PC-9 (cell line): ENCODE data around the gene KRT82. TPM values are rescaled to one million over a fixed set of nuclear protein-coding genes. Genes with fewer than 3 reads are reported as not detected.

Experiments
- BruUV-seq: library from RNA; stranded (reverse); fragments of 400-500 nt; replicated peaks from 2 replicates; lab custom pipeline; 2021; lab: Mats Ljungman, UMichigan
- CTCF ChIA-PET: fragments of 300-600 bp; sonication (Branson Sonifier 250); formaldehyde crosslinking; loops from one replicate; lab custom pipeline; 2022; ENCODE audit warnings: antibody characterized with exemption; lab: Charles Lee
- POLR2A ChIA-PET: fragments of 300-600 bp; sonication (Branson Sonifier 250); formaldehyde crosslinking; loops from one replicate; lab custom pipeline; 2022; ENCODE audit warnings: antibody characterized with exemption; ENCODE audit not compliant: unreplicated experiment; lab: Charles Lee
- DNase-seq, 2 experiments: peaks; one replicate each; pipeline versions ENCODE4 v3.0.0 to v3.0.0-alpha.2; 2015 to 2022; ENCODE audit warnings: mixed read lengths in 1 of 2
- H2AFZ ChIP-seq: fragments of 200-600 bp; sonication (generic); 2 replicates; pipeline ENCODE4 v1.8.1; 2017; ENCODE audit warnings: antibody characterized with exemption
- H3F3A ChIP-seq: fragments of 200-600 bp; sonication (generic); 2 replicates; pipeline ENCODE4 v1.8.1; 2017; ENCODE audit warnings: antibody characterized with exemption, mild to moderate bottlenecking, low read depth; ENCODE audit not compliant: insufficient read depth
- H3K27ac ChIP-seq: fragments of 200-600 bp; sonication (generic); 2 replicates; pipeline ENCODE4 v1.6.1; 2016; ENCODE audit warnings: mixed run types
- H3K27me3 ChIP-seq: fragments of 200-600 bp; sonication (generic); 2 replicates; pipeline ENCODE4 v1.6.1; 2016; ENCODE audit warnings: low read depth, mixed run types; ENCODE audit not compliant: insufficient read depth
- H3K36me3 ChIP-seq: fragments of 200-600 bp; sonication (generic); 2 replicates; pipeline ENCODE4 v1.6.1; 2016; ENCODE audit warnings: low read depth, mixed run types
- H3K4me1 ChIP-seq: fragments of 200-600 bp; sonication (generic); replicated peaks from 2 replicates; pipeline ENCODE4 v1.6.1; 2016; ENCODE audit warnings: mixed run types; ENCODE audit not compliant: insufficient read depth
- H3K4me2 ChIP-seq: fragments of 200-600 bp; sonication (generic); 2 replicates; pipeline ENCODE4 v1.6.1; 2017; ENCODE audit warnings: mixed run types
- H3K4me3 ChIP-seq: fragments of 200-600 bp; sonication (generic); 2 replicates; pipeline ENCODE4 v1.6.1; 2016; ENCODE audit warnings: mixed run types
- H3K79me2 ChIP-seq: fragments of 200-600 bp; sonication (generic); 2 replicates; pipeline ENCODE4 v1.6.1; 2017; ENCODE audit warnings: low read depth, mixed run types
- H3K9me2 ChIP-seq: fragments of 200-600 bp; sonication (generic); 2 replicates; pipeline ENCODE4 v1.8.1; 2017; ENCODE audit warnings: mild to moderate bottlenecking; ENCODE audit not compliant: insufficient read depth
- H3K9me3 ChIP-seq: fragments of 200-600 bp; sonication (generic); 2 replicates; pipeline ENCODE4 v1.8.1; 2016; ENCODE audit warnings: low read depth; ENCODE audit not compliant: insufficient read depth
- H4K20me1 ChIP-seq: fragments of 200-600 bp; sonication (generic); 2 replicates; pipeline ENCODE4 v1.8.1; 2017; ENCODE audit not compliant: insufficient read depth
- CTCF ChIP-seq: fragments of 200-600 bp; sonication (generic); conservative IDR thresholded peaks from 2 replicates; pipeline ENCODE4 v1.6.1; 2017; ENCODE audit warnings: mixed run types, antibody characterized with exemption, mild to moderate bottlenecking, moderate library complexity
- EZH2 ChIP-seq: fragments of 200-600 bp; sonication (generic); IDR thresholded peaks from 2 replicates; pipeline ENCODE4 v1.8.0; 2017; ENCODE audit warnings: antibody characterized with exemption, low read depth
- intact Hi-C: fragments of 100-400 bp; cut with micrococcal nuclease; formaldehyde crosslinking; loops from one replicate; pipeline ENCODE4 v1.10.0; 2022; ENCODE audit not compliant: unreplicated experiment
- total RNA-seq: library from RNA; stranded (reverse); gene quantifications from 2 replicates; pipeline ENCODE4 v1.2.3, GENCODE V29; 2021

The KRT82 gene
- total RNA-seq, 1 experiment from 2014 or later = not detected

GRCh38 chr12:52362118-52362726, 43.9 kb downstream of the KRT82 start:
- intact Hi-C loops = no loop called here
- Histone ChIP-seq H3K36me3 (no peaks in the 10 kb centered on the region), H3K4me2 (no peak overlapping the region), H3K9me3 (no peaks in the 10 kb centered on the region), H4K20me1 (no peaks in the 10 kb centered on the region), H3K79me2 (no peaks in the 10 kb centered on the region), H3K9me2 (no peaks in the 10 kb centered on the region), H3K4me1 (no peaks in the 10 kb centered on the region), H3K27ac (no peak overlapping the region), H3K4me3 (no peak overlapping the region), H2AFZ (no peak overlapping the region), H3K27me3 (no peaks in the 10 kb centered on the region), H3F3A (no peaks in the 10 kb centered on the region)
- POLR2A ChIA-PET = no interaction called here
- BruUV-seq = no TSS peak
- no peak for DNase-seq
- TF ChIP-seq CTCF (peak; percentile 41; the same call in 1 of the 2 replicates), EZH2 (no peak)
- CTCF ChIA-PET = interaction anchor here (0.7 to 0.9 kb wide), 3 partner anchors 16 to 204 kb away, joined by 3 to 9 read pairs (median 4); no protein-coding TSS in a partner anchor

- Histone ChIP-seq H3K36me3 (no peaks in the 10 kb centered on the region), H3K4me3 (no peak overlapping the region), H3K27me3 (no peaks in the 10 kb centered on the region), H3K27ac (no peak overlapping the region), H3K9me2 (no peaks in the 10 kb centered on the region), H3K4me2 (no peak overlapping the region), H3K4me1 (no peaks in the 10 kb centered on the region), H2AFZ (no peak overlapping the region), H3K79me2 (no peaks in the 10 kb centered on the region), H3K9me3 (no peaks in the 10 kb centered on the region), H3F3A (no peaks in the 10 kb centered on the region), H4K20me1 (no peaks in the 10 kb centered on the region)
- TF ChIP-seq EZH2 (no peak), CTCF (no peak)
- intact Hi-C loops = no loop called here
- DNase-seq = no peak
- ChIA-PET POLR2A (no interaction called here), CTCF (interaction anchor here (0.6 to 0.9 kb wide), 4 partner anchors 15 to 228 kb away, joined by 3 to 9 read pairs (median 4); no protein-coding TSS in a partner anchor)
- BruUV-seq = no TSS peak
Observed at GRCh38 chr12:52361553-52361952, 44.6 kb downstream of the KRT82 start.

- H3K9me3 ChIP-seq = no peaks in the 10 kb centered on the region
- no peaks in the 10 kb centered on the region for H3F3A ChIP-seq
- H3K4me1 ChIP-seq = no peaks in the 10 kb centered on the region
- ChIA-PET CTCF (interaction anchor here (0.6 kb wide), 2 partner anchors 227 to 534 kb away, joined by 4 read pairs; no protein-coding TSS in a partner anchor), POLR2A (interaction anchor here (0.5 to 0.6 kb wide), 3 partner anchors 53 to 129 kb away, joined by 3 to 7 read pairs (median 4); no protein-coding TSS in a partner anchor)
- H3K4me3 ChIP-seq = no peak overlapping the region
- H3K9me2 ChIP-seq = no peaks in the 10 kb centered on the region
- DNase-seq = no peak
- no TSS peak for BruUV-seq
- H3K79me2 ChIP-seq = no peaks in the 10 kb centered on the region
- no peak overlapping the region for H3K27ac ChIP-seq
- H3K27me3 ChIP-seq = no peaks in the 10 kb centered on the region
- H3K36me3 ChIP-seq = no peaks in the 10 kb centered on the region
- no peaks in the 10 kb centered on the region for H4K20me1 ChIP-seq
- no peak overlapping the region for H3K4me2 ChIP-seq
- H2AFZ ChIP-seq = no peak overlapping the region
- intact Hi-C loops = no loop called here
- TF ChIP-seq CTCF (no peak), EZH2 (no peak)
Observed at GRCh38 chr12:52360663-52361271, 45.4 kb downstream of the KRT82 start.
